ENCODE results near the gene ZCCHC18. TPM values are rescaled to one million over a fixed set of nuclear protein-coding genes. Genes with fewer than 3 reads are reported as not detected.
A peak's percentile ranks its signal among the peaks of the same experiment; 100 is the strongest.

The ZCCHC18 gene
- total and polyA plus RNA-seq, 8 donors = 0.50 to 2.8 (median 0.92) TPM; not detected in 3

DNA sequence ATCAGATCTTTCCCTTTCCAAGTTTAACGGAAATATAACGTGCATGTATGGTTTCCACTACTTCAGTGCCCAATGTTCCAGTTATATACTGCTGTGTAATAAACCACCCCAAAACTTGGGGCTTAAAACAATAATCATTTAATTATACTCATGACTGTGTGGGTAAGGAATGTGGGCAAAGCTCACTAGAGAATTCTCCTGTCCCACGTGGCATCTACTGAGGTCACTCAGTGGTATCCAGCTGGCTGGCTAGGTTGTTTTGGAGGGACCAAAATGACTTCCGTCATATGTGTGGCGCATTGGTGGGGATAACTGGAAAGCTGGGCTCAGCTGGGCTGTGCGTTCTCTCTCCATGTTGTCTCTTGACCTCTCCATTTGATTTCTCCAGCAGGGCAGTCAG lies 18.5 kb downstream of the ZCCHC18 start:
- no peak for DNase-seq
- Histone ChIP-seq H3K4me1 (peaks cover 0 to 4% (median 1%) of the 10 kb centered on the region in 4 donors), H3K27me3 (peaks cover 0 to 3% (median 0%) of the 10 kb centered on the region in 3 donors), H3K27ac (no peak overlapping the region), H3K9me3 (no peaks in the 10 kb centered on the region), H3K36me3 (peaks cover 0 to 19% (median 17%) of the 10 kb centered on the region in 4 donors), H3K4me3 (no peak overlapping the region)
- WGBS, 5 donors = 75 to 95% (median 89%) methylated on average over 6 of the region's 6 CpGs
- intact Hi-C loops (cut with DNase I; ENCODE audit: low total_unique reads) = no loop called here
- no peak for TF ChIP-seq POLR2AphosphoS5 (IDR thresholded peaks at IDR 0.05)
- no peak for TF ChIP-seq EP300 (IDR thresholded peaks at IDR 0.05)
- TF ChIP-seq, protein P1, sequence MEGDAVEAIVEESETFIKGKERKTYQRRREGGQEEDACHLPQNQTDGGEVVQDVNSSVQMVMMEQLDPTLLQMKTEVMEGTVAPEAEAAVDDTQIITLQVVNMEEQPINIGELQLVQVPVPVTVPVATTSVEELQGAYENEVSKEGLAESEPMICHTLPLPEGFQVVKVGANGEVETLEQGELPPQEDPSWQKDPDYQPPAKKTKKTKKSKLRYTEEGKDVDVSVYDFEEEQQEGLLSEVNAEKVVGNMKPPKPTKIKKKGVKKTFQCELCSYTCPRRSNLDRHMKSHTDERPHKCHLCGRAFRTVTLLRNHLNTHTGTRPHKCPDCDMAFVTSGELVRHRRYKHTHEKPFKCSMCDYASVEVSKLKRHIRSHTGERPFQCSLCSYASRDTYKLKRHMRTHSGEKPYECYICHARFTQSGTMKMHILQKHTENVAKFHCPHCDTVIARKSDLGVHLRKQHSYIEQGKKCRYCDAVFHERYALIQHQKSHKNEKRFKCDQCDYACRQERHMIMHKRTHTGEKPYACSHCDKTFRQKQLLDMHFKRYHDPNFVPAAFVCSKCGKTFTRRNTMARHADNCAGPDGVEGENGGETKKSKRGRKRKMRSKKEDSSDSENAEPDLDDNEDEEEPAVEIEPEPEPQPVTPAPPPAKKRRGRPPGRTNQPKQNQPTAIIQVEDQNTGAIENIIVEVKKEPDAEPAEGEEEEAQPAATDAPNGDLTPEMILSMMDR (IDR thresholded peaks at IDR 0.05) = no peak
- TF ChIP-seq POLR2A (IDR thresholded peaks at IDR 0.05) = no peak

DNA sequence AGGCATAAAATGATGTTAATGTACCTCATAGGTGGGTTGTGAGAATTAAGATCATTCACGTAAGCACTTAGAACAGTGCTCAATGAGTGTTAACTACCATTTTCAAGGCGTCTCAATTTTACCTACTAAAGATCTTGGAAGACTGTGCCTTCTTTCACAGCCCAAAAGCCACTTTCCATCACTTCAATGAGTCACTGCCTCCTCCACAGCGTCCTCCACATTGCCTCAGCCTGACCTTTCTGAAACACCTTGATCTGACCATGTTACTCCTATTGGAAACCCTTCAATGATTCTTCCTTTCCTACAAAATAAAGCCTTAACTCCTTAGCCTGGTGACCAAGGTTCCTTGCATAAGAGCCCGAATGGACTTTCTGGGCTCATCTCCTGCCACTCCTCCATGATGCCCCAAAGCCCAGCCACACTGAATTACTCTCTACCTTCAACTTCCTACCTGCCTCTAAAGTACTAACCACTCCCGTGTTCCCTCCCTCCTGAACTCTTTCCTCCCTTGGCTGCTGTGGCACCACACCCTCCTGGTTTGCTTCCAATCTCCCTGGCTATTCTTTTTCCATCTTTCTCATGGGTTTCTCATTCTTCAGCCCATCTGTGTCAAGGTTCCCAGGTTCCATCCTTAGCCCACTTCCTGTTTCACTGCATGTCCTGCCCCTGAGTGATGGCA lies 22.4 kb downstream of the ZCCHC18 start:
- 60 to 80% (median 80%) methylated on average over 5 of the region's 5 CpGs for WGBS, 5 donors
- no peak overlapping the region for H3K4me3 ChIP-seq

DNA sequence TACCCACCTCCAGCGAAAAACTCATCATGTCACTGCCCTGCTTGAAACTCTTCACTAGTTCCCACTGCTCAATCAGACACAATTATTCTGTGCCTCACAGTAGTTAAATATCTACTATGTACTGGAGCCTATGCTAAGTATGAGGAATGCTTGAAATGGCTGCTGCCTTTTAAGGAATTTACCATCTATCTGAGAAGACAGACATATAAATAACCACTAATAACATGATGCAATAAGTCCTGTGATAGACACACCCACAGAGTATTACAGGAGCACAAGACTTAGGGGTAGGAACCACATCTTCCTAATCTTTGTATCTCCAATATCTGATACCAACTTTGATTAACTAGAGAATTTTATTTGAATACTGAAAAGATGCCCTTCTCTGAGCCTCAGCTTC lies 23.4 kb downstream of the ZCCHC18 start:
- peaks cover 0 to 4% (median 2%) of the 10 kb centered on the region in 4 donors for H3K36me3 ChIP-seq
- peaks cover 0 to 11% (median 7%) of the 10 kb centered on the region in 4 donors for H3K4me1 ChIP-seq
- TF ChIP-seq, protein P1 (IDR thresholded peaks at IDR 0.05) = no peak
- TF ChIP-seq POLR2A (IDR thresholded peaks at IDR 0.05) (no peak), POLR2AphosphoS5 (IDR thresholded peaks at IDR 0.05) (no peak)
- WGBS, 5 donors = 77 to 100% (median 86%) methylated on average over 1 of the region's 1 CpG
- no peaks in the 10 kb centered on the region for H3K9me3 ChIP-seq
- no peak for DNase-seq
- H3K27ac ChIP-seq = peak overlapping the region in 1 of 5 donors; percentile 46
- H3K4me3 ChIP-seq = no peak overlapping the region
- peaks cover 0 to 3% (median 0%) of the 10 kb centered on the region in 3 donors for H3K27me3 ChIP-seq
- intact Hi-C loops (cut with DNase I; ENCODE audit: low total_unique reads) = no loop called here

More for the DNA sequence above, 22.4 kb downstream of the ZCCHC18 start:
- intact Hi-C loops (cut with DNase I; ENCODE audit: low total_unique reads) = no loop called here
- H3K9me3 ChIP-seq = no peaks in the 10 kb centered on the region
- H3K4me1 ChIP-seq = peaks cover 0 to 11% (median 7%) of the 10 kb centered on the region in 4 donors
- peaks cover 0 to 13% (median 9%) of the 10 kb centered on the region in 4 donors for H3K36me3 ChIP-seq
- TF ChIP-seq, protein P1 (IDR thresholded peaks at IDR 0.05) = no peak
- TF ChIP-seq EP300 (IDR thresholded peaks at IDR 0.05) (no peak), POLR2A (IDR thresholded peaks at IDR 0.05) (no peak), POLR2AphosphoS5 (IDR thresholded peaks at IDR 0.05) (no peak)
- DNase-seq = no peak
- H3K27me3 ChIP-seq = peaks cover 0 to 3% (median 0%) of the 10 kb centered on the region in 3 donors
- H3K27ac ChIP-seq = no peak overlapping the region

DNA sequence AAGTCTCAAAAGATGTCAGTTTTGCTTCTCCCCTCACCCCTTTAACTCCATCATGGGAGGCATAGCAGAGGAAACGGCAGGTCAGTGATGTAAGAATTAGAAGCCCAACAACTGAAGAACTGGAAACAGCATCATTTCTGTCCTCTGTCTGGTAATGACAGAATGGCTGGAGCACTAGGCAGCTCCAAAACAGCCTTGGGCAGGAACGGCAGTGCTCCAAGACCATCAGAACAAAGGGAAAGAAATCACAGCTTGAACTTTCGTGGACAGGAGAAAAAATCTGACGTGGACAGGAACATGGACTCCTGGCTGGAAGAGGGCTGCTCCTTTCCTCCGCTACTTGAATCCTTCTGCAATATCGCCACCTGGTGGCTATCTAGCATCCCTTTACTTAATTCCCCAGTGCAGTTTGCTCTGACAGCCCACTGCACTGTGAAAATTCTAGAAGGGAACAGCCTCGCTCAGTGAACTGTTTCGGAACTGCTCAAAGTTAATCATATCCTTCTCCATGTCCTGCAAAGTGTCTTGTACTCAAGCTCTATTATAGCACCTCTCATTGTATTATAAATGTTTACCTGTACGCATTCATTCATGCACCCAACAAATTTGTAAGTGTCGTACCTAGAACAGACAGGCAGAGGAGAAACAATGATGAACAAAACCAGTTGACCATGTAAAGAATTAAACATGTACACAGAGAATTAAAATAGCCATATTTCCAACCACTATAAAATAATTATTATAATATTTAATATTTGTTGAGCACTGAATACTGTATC lies 24.1 kb downstream of the ZCCHC18 start:
- peaks cover 0 to 11% (median 8%) of the 10 kb centered on the region in 4 donors for H3K4me1 ChIP-seq
- peak overlapping the region; percentile 11 to 33 (median 22) for H3K4me3 ChIP-seq
- H3K9me3 ChIP-seq = no peaks in the 10 kb centered on the region
- H3K27ac ChIP-seq = peak overlapping the region in 2 of 5 donors; percentile 34 to 46
- TF ChIP-seq POLR2A (IDR thresholded peaks at IDR 0.05) = no peak
- TF ChIP-seq, protein P1 (IDR thresholded peaks at IDR 0.05) = peak in 4 of 7 experiments; percentile 52 to 76 (median 66)
- 15 to 27% (median 22%) methylated on average over 10 of the region's 10 CpGs for WGBS, 5 donors
- peaks cover 0 to 5% (median 0%) of the 10 kb centered on the region in 3 donors for H3K27me3 ChIP-seq
- no peaks in the 10 kb centered on the region for H3K36me3 ChIP-seq
- peak; percentile 72 to 95 for DNase-seq
- intact Hi-C loops (cut with DNase I; ENCODE audit: low total_unique reads) = no loop called here

Data from stomach (tissue), 9 donors.